Spinal cord (tissue), 4 donors: ENCODE data around the gene SMYD3. TPM values are rescaled to one million over a fixed set of nuclear protein-coding genes. Genes with fewer than 3 reads are reported as not detected.

Experiments
- polyA plus RNA-seq, 2 donors: library from polyadenylated mRNA; unstranded; fragments of 120-200 nt; gene quantifications; one replicate each; pipeline ENCODE4 v1.2.1, GENCODE V29; 2013; ENCODE audit not compliant: insufficient read length in 2 of 2
- small RNA-seq: library from RNA; depleted of rRNA; stranded (forward); fragments of <200 nt; gene quantifications from one replicate; pipeline ENCODE3, GENCODE V24; 2014; ENCODE audit warnings: low replicate concordance
- total RNA-seq, 2 donors: library from RNA; depleted of rRNA in 1 of 2; stranded (reverse); fragments of 120-200 nt in 1 of 2; fragments of >200 nt in 1 of 2; gene quantifications; one replicate each; pipeline versions ENCODE4 v1.2.3 to v1.2.4, GENCODE V29; 2013 to 2014

SMYD3 gene
- total and polyA plus RNA-seq, 4 donors = 37.5 to 54.4 (median 49.4) TPM

Small RNA genes lying within 50 kb of the gene (small RNA-seq; reads per million reads assigned to genes)
- gene AL356583.2 = not detected
- gene RF00019 = not detected
- not detected for gene RNU6-1283P

Other genes starting within 250 kb of the SMYD3 start
- gene TFB2M, start 59.0 kb upstream of the SMYD3 start, total RNA-seq = 10 to 100 TPM in 1 of 2 donors, 1 to 10 TPM in 1; 8.1 to 14.4 TPM
- gene TFB2M, start 59.0 kb upstream of the SMYD3 start, polyA plus RNA-seq = 1 to 10 TPM; 8.6 to 9.3 TPM
- 10 to 100 TPM; 17.1 to 48.1 TPM for gene CNST, start 59.2 kb upstream of the SMYD3 start, total RNA-seq
- gene CNST, start 59.2 kb upstream of the SMYD3 start, polyA plus RNA-seq = 10 to 100 TPM; 19.9 to 23.5 TPM
- 10 to 100 TPM; 69.3 to 69.4 TPM for gene SCCPDH, start 217.1 kb upstream of the SMYD3 start, total RNA-seq
- gene SCCPDH, start 217.1 kb upstream of the SMYD3 start, polyA plus RNA-seq = 10 to 100 TPM; 59.3 to 61.5 TPM